ENCODE measurements around the gene PRCP. TPM values are rescaled to one million over a fixed set of nuclear protein-coding genes. Genes with fewer than 3 reads are reported as not detected.

The PRCP gene
- total and polyA plus RNA-seq, 2 experiments from 2014 or later = 33.3 to 52.8 TPM

DNA sequence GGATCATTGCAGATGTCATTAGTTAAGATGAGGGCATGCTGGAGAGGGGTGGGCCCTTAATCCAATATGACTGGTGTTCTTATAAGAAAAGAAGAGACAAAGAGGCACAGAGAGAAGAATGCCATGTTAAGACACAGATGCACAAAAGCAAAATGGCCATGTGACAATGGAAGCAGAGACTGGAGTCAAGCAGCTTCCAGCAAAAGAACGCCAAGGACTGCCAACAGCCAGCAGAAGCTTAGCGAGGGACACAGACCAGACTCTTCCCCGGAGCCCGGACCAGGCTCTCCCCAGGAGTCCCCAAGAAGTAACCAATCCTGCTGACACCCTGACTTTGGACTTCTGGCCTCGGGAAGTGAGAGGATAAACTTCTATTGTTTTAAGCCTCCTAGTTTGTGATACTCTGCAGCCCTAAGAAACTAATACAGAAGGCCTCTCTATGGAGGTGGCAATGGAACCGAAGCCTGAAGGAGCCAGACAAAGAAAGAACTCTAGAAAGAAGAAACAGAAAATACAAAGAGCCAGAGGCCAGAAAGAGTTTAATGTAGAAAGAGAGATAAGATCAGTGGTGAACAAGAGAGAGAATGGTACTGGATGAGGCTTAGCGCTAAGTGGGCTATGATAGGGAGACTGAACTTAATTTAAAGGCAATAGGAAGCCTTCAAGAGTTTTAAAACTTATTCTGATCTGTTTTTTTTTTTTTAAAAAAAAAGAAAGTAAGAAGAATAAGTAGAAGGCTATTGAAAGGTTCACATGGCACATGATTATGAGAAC lies 27.7 kb downstream of the PRCP start:
- no peaks in the 10 kb centered on the region for H4K20me1 ChIP-seq (replicated peaks; ENCODE audit: insufficient read depth)
- ATAC-seq = no peak
- no peak overlapping the region for H3K27ac ChIP-seq (ENCODE audit: low read depth)
- H3K4me1 ChIP-seq (ENCODE audit: insufficient read depth) = 0 out of 2 replicates have a peak, but pooled peaks cover 12% of the 10 kb centered on the region
- Mint-ChIP-seq H3K27me3 (ENCODE audit: insufficient read depth, low read depth, poor library complexity) (peaks cover 2% of the 10 kb centered on the region), H3K4me1 (peaks cover 16% of the 10 kb centered on the region), H3K36me3 (ENCODE audit: low read depth) (peaks cover 9% of the 10 kb centered on the region), H3K4me3 (no peak overlapping the region), H3K9me3 (peaks cover 11% of the 10 kb centered on the region), H3K27ac (no peak overlapping the region)
- no peak overlapping the region for H3K4me3 ChIP-seq
- no peaks in the 10 kb centered on the region for H3K79me2 ChIP-seq (replicated peaks; ENCODE audit: insufficient read depth)
- H3K36me3 ChIP-seq (ENCODE audit: insufficient read depth) = no peaks in the 10 kb centered on the region
- H3K9me2 ChIP-seq (ENCODE audit: insufficient read depth) = no peaks in the 10 kb centered on the region
- no peak for DNase-seq (ENCODE audit: low spot score)
- H3F3A ChIP-seq (replicated peaks; ENCODE audit: low read depth) = no peaks in the 10 kb centered on the region
- TF ChIP-seq ZNF114 (CRISPR knock-in tag; IDR thresholded peaks at IDR 0.05) = no peak
- TF ChIP-seq REST (IDR thresholded peaks at IDR 0.05; ENCODE audit: unreplicated experiment) = no peak
- no peak for TF ChIP-seq POLR2AphosphoS5 (IDR thresholded peaks at IDR 0.05; ENCODE audit: low read depth)
- TF ChIP-seq EZH2phosphoT487 (IDR thresholded peaks at IDR 0.05; ENCODE audit: unreplicated experiment) = no peak
- TF ChIP-seq JUNB (IDR thresholded peaks at IDR 0.05; ENCODE audit: unreplicated experiment) = no peak
- TF ChIP-seq NANOG (IDR thresholded peaks at IDR 0.05; ENCODE audit: borderline replicate concordance) = no peak
- TF ChIP-seq, protein P1, sequence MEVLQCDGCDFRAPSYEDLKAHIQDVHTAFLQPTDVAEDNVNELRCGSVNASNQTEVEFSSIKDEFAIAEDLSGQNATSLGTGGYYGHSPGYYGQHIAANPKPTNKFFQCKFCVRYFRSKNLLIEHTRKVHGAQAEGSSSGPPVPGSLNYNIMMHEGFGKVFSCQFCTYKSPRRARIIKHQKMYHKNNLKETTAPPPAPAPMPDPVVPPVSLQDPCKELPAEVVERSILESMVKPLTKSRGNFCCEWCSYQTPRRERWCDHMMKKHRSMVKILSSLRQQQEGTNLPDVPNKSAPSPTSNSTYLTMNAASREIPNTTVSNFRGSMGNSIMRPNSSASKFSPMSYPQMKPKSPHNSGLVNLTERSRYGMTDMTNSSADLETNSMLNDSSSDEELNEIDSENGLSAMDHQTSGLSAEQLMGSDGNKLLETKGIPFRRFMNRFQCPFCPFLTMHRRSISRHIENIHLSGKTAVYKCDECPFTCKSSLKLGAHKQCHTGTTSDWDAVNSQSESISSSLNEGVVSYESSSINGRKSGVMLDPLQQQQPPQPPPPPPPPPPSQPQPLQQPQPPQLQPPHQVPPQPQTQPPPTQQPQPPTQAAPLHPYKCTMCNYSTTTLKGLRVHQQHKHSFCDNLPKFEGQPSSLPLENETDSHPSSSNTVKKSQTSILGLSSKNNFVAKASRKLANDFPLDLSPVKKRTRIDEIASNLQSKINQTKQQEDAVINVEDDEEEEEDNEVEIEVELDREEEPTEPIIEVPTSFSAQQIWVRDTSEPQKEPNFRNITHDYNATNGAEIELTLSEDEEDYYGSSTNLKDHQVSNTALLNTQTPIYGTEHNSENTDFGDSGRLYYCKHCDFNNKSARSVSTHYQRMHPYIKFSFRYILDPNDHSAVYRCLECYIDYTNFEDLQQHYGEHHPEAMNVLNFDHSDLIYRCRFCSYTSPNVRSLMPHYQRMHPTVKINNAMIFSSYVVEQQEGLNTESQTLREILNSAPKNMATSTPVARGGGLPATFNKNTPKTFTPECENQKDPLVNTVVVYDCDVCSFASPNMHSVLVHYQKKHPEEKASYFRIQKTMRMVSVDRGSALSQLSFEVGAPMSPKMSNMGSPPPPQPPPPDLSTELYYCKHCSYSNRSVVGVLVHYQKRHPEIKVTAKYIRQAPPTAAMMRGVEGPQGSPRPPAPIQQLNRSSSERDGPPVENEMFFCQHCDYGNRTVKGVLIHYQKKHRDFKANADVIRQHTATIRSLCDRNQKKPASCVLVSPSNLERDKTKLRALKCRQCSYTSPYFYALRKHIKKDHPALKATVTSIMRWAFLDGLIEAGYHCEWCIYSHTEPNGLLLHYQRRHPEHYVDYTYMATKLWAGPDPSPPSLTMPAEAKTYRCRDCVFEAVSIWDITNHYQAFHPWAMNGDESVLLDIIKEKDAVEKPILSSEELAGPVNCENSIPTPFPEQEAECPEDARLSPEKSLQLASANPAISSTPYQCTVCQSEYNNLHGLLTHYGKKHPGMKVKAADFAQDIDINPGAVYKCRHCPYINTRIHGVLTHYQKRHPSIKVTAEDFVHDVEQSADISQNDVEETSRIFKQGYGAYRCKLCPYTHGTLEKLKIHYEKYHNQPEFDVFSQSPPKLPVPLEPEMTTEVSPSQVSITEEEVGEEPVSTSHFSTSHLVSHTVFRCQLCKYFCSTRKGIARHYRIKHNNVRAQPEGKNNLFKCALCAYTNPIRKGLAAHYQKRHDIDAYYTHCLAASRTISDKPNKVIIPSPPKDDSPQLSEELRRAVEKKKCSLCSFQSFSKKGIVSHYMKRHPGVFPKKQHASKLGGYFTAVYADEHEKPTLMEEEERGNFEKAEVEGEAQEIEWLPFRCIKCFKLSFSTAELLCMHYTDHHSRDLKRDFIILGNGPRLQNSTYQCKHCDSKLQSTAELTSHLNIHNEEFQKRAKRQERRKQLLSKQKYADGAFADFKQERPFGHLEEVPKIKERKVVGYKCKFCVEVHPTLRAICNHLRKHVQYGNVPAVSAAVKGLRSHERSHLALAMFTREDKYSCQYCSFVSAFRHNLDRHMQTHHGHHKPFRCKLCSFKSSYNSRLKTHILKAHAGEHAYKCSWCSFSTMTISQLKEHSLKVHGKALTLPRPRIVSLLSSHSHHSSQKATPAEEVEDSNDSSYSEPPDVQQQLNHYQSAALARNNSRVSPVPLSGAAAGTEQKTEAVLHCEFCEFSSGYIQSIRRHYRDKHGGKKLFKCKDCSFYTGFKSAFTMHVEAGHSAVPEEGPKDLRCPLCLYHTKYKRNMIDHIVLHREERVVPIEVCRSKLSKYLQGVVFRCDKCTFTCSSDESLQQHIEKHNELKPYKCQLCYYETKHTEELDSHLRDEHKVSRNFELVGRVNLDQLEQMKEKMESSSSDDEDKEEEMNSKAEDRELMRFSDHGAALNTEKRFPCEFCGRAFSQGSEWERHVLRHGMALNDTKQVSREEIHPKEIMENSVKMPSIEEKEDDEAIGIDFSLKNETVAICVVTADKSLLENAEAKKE (CRISPR knock-in tag; IDR thresholded peaks at IDR 0.05) = no peak
- TF ChIP-seq ZNF331 (CRISPR knock-in tag; IDR thresholded peaks at IDR 0.05; ENCODE audit: low read depth) = no peak
- TF ChIP-seq STAT1 (IDR thresholded peaks at IDR 0.05; ENCODE audit: unreplicated experiment) = no peak
- TF ChIP-seq EZH2 (IDR thresholded peaks at IDR 0.05; ENCODE audit: low read depth, unreplicated experiment) = no peak
- TF ChIP-seq, protein P2, sequence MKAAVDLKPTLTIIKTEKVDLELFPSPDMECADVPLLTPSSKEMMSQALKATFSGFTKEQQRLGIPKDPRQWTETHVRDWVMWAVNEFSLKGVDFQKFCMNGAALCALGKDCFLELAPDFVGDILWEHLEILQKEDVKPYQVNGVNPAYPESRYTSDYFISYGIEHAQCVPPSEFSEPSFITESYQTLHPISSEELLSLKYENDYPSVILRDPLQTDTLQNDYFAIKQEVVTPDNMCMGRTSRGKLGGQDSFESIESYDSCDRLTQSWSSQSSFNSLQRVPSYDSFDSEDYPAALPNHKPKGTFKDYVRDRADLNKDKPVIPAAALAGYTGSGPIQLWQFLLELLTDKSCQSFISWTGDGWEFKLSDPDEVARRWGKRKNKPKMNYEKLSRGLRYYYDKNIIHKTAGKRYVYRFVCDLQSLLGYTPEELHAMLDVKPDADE (IDR thresholded peaks at IDR 0.05) = no peak
- TF ChIP-seq CREB1 (CRISPR knock-in tag; IDR thresholded peaks at IDR 0.05; ENCODE audit: low read depth) = no peak
- TF ChIP-seq, protein P3, sequence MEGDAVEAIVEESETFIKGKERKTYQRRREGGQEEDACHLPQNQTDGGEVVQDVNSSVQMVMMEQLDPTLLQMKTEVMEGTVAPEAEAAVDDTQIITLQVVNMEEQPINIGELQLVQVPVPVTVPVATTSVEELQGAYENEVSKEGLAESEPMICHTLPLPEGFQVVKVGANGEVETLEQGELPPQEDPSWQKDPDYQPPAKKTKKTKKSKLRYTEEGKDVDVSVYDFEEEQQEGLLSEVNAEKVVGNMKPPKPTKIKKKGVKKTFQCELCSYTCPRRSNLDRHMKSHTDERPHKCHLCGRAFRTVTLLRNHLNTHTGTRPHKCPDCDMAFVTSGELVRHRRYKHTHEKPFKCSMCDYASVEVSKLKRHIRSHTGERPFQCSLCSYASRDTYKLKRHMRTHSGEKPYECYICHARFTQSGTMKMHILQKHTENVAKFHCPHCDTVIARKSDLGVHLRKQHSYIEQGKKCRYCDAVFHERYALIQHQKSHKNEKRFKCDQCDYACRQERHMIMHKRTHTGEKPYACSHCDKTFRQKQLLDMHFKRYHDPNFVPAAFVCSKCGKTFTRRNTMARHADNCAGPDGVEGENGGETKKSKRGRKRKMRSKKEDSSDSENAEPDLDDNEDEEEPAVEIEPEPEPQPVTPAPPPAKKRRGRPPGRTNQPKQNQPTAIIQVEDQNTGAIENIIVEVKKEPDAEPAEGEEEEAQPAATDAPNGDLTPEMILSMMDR (conservative IDR thresholded peaks at IDR 0.05; ENCODE audit: low read depth in 2 of 2) = no peak
- no peak overlapping the region for H3K4me2 ChIP-seq
- no peaks in the 10 kb centered on the region for H3K27me3 ChIP-seq (ENCODE audit: insufficient read depth)
- H2AFZ ChIP-seq = no peak overlapping the region
